G401 (cell line): ENCODE measurements around the gene PRDM2. TPM values are rescaled to one million over a fixed set of nuclear protein-coding genes. Genes with fewer than 3 reads are reported as not detected.

Experiments used
- DNase-seq: peaks from one replicate; pipeline ENCODE4 v3.0.0-alpha.2; 2015; ENCODE audit warnings: low spot score
- in situ Hi-C: cut with HindIII; loops from 2 replicates; pipeline ENCODE4 v1.10.0; 2016; ENCODE audit warnings: low sequenced_read_pairs, mixed read lengths
- total RNA-seq: library from RNA; depleted of rRNA; stranded (reverse); fragments of >200 nt; shearing (Covaris generic); gene quantifications from 2 replicates; pipeline ENCODE4 v1.2.3, GENCODE V29; 2014

The PRDM2 gene
- total RNA-seq, 1 experiment from 2014 or later, result 7.9 TPM

GRCh38 chr1:13730751-13731482 lies 30.9 kb downstream of the PRDM2 start:
- DNase-seq, result peak; percentile 83
- in situ Hi-C loops, result no loop called here

- in situ Hi-C loops, result no loop called here
- DNase-seq, result no peak
Observed at GRCh38 chr1:13731897-13732296, 31.9 kb downstream of the PRDM2 start.

GRCh38 chr1:13732971-13733667 lies 33.1 kb downstream of the PRDM2 start:
- in situ Hi-C loops, result no loop called here
- no peak for DNase-seq

- no peak for DNase-seq
- in situ Hi-C loops, result no loop called here
Observed at GRCh38 chr1:13733711-13734110, 33.7 kb downstream of the PRDM2 start.

GRCh38 chr1:13735168-13735930 lies 35.4 kb downstream of the PRDM2 start:
- in situ Hi-C loops, result no loop called here
- DNase-seq, result no peak

GRCh38 chr1:13737398-13737797 lies 37.4 kb downstream of the PRDM2 start:
- in situ Hi-C loops, result no loop called here

GRCh38 chr1:13746342-13746741 lies 46.4 kb downstream of the PRDM2 start:
- DNase-seq, result no peak
- in situ Hi-C loops, result no loop called here

More at GRCh38 chr1:13737398-13737797, 37.4 kb downstream of the PRDM2 start:
- DNase-seq, result no peak

- in situ Hi-C loops, result no loop called here
- DNase-seq, result peak; percentile 96
Observed at GRCh38 chr1:13748610-13749505, 48.9 kb downstream of the PRDM2 start.

- in situ Hi-C loops, result no loop called here
- DNase-seq, result peak; percentile 21
Observed at GRCh38 chr1:13749543-13750341, 49.8 kb downstream of the PRDM2 start.

- no peak for DNase-seq
- in situ Hi-C loops, result no loop called here
Observed at GRCh38 chr1:13751458-13751871, 51.5 kb downstream of the PRDM2 start.

- DNase-seq, result no peak
- in situ Hi-C loops, result no loop called here
Observed at GRCh38 chr1:13751985-13752384, 52.0 kb downstream of the PRDM2 start.

- DNase-seq, result no peak
- in situ Hi-C loops, result no loop called here
Observed at GRCh38 chr1:13752852-13753251, 52.9 kb downstream of the PRDM2 start.

- DNase-seq, result no peak
- in situ Hi-C loops, result no loop called here
Observed at GRCh38 chr1:13753636-13754402, 53.8 kb downstream of the PRDM2 start.

GRCh38 chr1:13754510-13755103 lies 54.6 kb downstream of the PRDM2 start:
- DNase-seq, result no peak
- in situ Hi-C loops, result no loop called here

GRCh38 chr1:13756557-13757315 lies 56.7 kb downstream of the PRDM2 start:
- in situ Hi-C loops, result no loop called here
- DNase-seq, result no peak

- in situ Hi-C loops, result no loop called here
- DNase-seq, result no peak
Observed at GRCh38 chr1:13757693-13758092, 57.7 kb downstream of the PRDM2 start.

- in situ Hi-C loops, result no loop called here
- DNase-seq, result no peak
Observed at GRCh38 chr1:13759072-13759471, 59.1 kb downstream of the PRDM2 start.
